ENCODE data around the gene PCDHB14.
A peak's percentile ranks its signal among the peaks of the same experiment; 100 is the strongest.
"Not testable (repeated sequence)": the region's sequence is repeated elsewhere in the genome, so short reads cannot be mapped to it uniquely, and the experiment has no call there.

The PCDHB14 gene

DNA sequence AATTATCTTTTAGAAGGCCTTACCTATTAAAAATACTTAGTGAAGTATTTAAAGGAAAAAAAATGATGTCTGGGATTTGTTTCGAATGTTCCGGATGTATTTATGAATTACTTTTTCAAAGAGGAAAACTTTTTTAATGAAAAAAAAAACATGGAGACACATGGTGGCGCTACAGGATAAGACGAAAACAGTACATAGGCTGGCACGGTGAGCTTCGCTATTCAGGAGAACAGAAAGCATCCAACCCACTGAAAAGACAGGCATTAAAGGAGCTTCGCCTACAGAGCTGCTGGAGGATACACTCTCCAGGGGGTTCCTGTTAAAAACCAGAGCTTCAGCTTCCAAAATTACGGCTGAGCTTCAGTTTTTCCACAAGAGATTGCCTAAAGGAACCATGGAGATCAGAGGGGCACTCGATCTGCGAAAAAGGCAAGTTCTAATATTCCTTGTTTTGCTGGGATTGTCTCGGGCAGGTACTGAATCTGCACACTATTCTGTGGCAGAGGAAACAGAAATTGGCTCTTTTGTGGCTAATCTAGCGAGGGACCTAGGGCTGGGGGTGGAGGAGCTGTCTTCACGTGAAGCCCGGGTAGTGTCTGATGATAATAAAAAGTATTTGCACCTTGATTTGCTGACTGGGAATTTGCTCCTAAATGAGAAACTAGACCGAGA lies at the start of gene PCDHB14:
Gene PCDHB14 (plus strand): TSS at position 232 of the 672 bp plus-strand sequence. CDS start 163 bp downstream, at position 395.
- no peak within 1 kb of the TSS for H3K9ac ChIP-seq (ENCODE audit: low read depth in 1 of 2, low read length in 2 of 2)
- H3K27ac ChIP-seq (ENCODE audit: low read depth, low read length): no peak within 1 kb of the TSS
- H3K4me3 ChIP-seq (ENCODE audit: low read depth in 1 of 2, low read length in 2 of 2): peak within 1 kb of the TSS; percentile 14 to 15
- H3K4me1 ChIP-seq (ENCODE audit: control insufficient read depth in 1 of 2, insufficient read depth in 2 of 2, low read length in 2 of 2): no peaks in the 10 kb centered on the region
- H3K36me3 ChIP-seq (ENCODE audit: control insufficient read depth in 1 of 2, insufficient read depth in 2 of 2, low read length in 2 of 2): no peaks in the 10 kb centered on the region
- peaks cover 8% of the 10 kb centered on the region in 2 donors for H3K9me3 ChIP-seq (ENCODE audit: control insufficient read depth in 1 of 2, low read length in 2 of 2)
- no peaks in the 10 kb centered on the region for H3K27me3 ChIP-seq (ENCODE audit: control insufficient read depth in 1 of 2, insufficient read depth in 2 of 2, low read length in 2 of 2)

DNA sequence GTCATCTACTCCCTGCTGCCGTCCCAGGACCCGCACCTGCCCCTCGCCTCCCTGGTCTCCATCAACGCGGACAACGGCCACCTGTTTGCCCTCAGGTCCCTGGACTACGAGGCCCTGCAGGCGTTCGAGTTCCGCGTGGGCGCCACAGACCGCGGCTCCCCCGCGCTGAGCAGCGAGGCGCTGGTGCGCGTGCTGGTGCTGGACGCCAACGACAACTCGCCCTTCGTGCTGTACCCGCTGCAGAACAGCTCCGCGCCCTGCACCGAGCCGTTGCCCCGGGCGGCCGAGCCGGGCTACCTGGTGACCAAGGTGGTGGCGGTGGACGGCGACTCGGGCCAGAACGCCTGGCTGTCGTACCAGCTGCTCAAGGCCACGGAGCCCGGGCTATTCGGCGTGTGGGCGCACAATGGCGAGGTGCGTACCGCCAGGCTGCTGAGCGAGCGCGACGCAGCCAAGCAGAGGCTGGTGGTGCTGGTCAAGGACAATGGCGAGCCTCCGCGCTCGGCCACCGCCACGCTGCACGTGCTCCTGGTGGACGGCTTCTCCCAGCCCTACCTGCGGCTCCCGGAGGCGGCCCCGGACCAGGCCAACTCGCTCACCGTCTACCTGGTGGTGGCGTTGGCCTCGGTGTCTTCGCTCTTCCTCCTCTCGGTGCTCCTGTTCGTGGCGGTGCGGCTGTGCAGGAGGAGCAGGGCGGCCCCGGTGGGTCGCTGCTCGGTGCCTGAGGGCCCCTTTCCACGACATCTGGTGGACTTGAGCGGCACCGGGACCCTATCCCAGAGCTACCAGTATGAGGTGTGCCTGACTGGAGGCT lies 48.6 kb upstream of the PCDHB14 start:
- H3K4me3 ChIP-seq (ENCODE audit: low read depth in 1 of 2, low read length in 2 of 2); H3K27me3 ChIP-seq (ENCODE audit: control insufficient read depth in 1 of 2, insufficient read depth in 2 of 2, low read length in 2 of 2); H3K9ac ChIP-seq (ENCODE audit: low read depth in 1 of 2, low read length in 2 of 2); H3K27ac ChIP-seq (ENCODE audit: low read depth, low read length); H3K36me3 ChIP-seq (ENCODE audit: control insufficient read depth in 1 of 2, insufficient read depth in 2 of 2, low read length in 2 of 2); H3K4me1 ChIP-seq (ENCODE audit: control insufficient read depth in 1 of 2, insufficient read depth in 2 of 2, low read length in 2 of 2): not testable (repeated sequence)
- peaks cover 16 to 30% of the 10 kb centered on the region in 2 donors for H3K9me3 ChIP-seq (ENCODE audit: control insufficient read depth in 1 of 2, low read length in 2 of 2)

DNA sequence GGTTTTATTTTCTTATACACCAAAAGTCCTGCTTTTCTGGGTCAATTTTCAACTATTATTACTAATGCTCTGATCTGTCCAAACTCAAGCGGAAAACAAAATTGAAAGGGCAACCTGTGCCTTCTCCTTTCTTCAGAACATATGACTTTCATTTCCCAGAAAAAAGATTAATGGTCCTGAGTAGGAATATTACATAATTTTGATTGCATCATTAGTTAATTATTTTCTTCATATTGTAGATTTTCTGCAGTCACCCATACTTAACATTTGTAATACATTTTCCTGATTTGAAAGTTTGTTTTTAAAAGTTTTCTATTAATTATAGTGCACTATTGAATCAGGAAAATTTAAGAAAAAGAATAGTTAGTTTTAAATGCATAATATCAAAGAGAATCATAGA lies 47.2 kb upstream of the PCDHB14 start:
- H3K36me3 ChIP-seq (ENCODE audit: control insufficient read depth in 1 of 2, insufficient read depth in 2 of 2, low read length in 2 of 2): no peaks in the 10 kb centered on the region
- peaks cover 16 to 30% of the 10 kb centered on the region in 2 donors for H3K9me3 ChIP-seq (ENCODE audit: control insufficient read depth in 1 of 2, low read length in 2 of 2)
- H3K9ac ChIP-seq (ENCODE audit: low read depth in 1 of 2, low read length in 2 of 2): no peak overlapping the region
- H3K27ac ChIP-seq (ENCODE audit: low read depth, low read length): no peak overlapping the region
- H3K4me1 ChIP-seq (ENCODE audit: control insufficient read depth in 1 of 2, insufficient read depth in 2 of 2, low read length in 2 of 2): no peaks in the 10 kb centered on the region
- H3K27me3 ChIP-seq (ENCODE audit: control insufficient read depth in 1 of 2, insufficient read depth in 2 of 2, low read length in 2 of 2): no peaks in the 10 kb centered on the region
- H3K4me3 ChIP-seq (ENCODE audit: low read depth in 1 of 2, low read length in 2 of 2): no peak overlapping the region

DNA sequence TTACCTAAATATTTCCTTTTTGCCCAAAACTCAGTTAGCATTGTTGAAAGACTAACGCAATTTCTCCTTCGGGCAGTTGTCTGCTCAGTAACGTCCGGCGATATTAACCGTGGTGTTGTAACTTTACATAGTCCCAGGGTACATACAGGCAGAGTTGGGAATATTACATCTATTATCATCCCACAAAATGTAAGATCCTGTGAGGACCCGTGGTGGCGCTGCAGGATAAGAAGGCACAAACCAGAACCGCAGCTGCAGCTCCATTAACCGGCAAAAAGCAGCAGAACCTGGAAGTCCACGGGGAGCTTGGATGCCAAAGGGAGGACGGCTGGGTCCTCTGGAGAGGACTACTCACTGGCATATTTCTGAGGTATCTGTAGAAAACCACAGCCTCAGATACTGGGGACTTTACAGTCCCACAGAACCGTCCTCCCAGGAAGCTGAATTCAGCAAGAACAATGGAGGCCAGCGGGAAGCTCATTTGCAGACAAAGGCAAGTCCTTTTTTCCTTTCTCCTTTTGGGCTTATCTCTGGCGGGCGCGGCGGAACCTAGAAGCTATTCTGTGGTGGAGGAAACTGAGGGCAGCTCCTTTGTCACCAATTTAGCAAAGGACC lies 45.5 kb upstream of the PCDHB14 start, which contains the start of gene PCDHB8:
Gene PCDHB8 (plus strand): TSS at position 214 of the 615 bp plus-strand sequence. CDS start 245 bp downstream, at position 459.
- peaks cover 16 to 38% of the 10 kb centered on the region in 2 donors for H3K9me3 ChIP-seq (ENCODE audit: control insufficient read depth in 1 of 2, low read length in 2 of 2)
- H3K36me3 ChIP-seq (ENCODE audit: control insufficient read depth in 1 of 2, insufficient read depth in 2 of 2, low read length in 2 of 2); H3K27me3 ChIP-seq (ENCODE audit: control insufficient read depth in 1 of 2, insufficient read depth in 2 of 2, low read length in 2 of 2): not testable (repeated sequence)

GRCh38 chr5:141179371-141179770 lies 43.8 kb upstream of the PCDHB14 start:
- not testable (repeated sequence) for H3K4me3 ChIP-seq (ENCODE audit: low read depth in 1 of 2, low read length in 2 of 2); H3K27ac ChIP-seq (ENCODE audit: low read depth, low read length); H3K27me3 ChIP-seq (ENCODE audit: control insufficient read depth in 1 of 2, insufficient read depth in 2 of 2, low read length in 2 of 2); H3K36me3 ChIP-seq (ENCODE audit: control insufficient read depth in 1 of 2, insufficient read depth in 2 of 2, low read length in 2 of 2); H3K4me1 ChIP-seq (ENCODE audit: control insufficient read depth in 1 of 2, insufficient read depth in 2 of 2, low read length in 2 of 2); H3K9ac ChIP-seq (ENCODE audit: low read depth in 1 of 2, low read length in 2 of 2)
- peaks cover 12 to 36% of the 10 kb centered on the region in 2 donors for H3K9me3 ChIP-seq (ENCODE audit: control insufficient read depth in 1 of 2, low read length in 2 of 2)

More for the DNA sequence above, 45.5 kb upstream of the PCDHB14 start, which contains the start of gene PCDHB8:
- not testable (repeated sequence) for H3K9ac ChIP-seq (ENCODE audit: low read depth in 1 of 2, low read length in 2 of 2); H3K4me1 ChIP-seq (ENCODE audit: control insufficient read depth in 1 of 2, insufficient read depth in 2 of 2, low read length in 2 of 2); H3K27ac ChIP-seq (ENCODE audit: low read depth, low read length); H3K4me3 ChIP-seq (ENCODE audit: low read depth in 1 of 2, low read length in 2 of 2)

GRCh38 chr5:141179876-141180275 lies 43.3 kb upstream of the PCDHB14 start:
- not testable (repeated sequence) for H3K4me3 ChIP-seq (ENCODE audit: low read depth in 1 of 2, low read length in 2 of 2); H3K36me3 ChIP-seq (ENCODE audit: control insufficient read depth in 1 of 2, insufficient read depth in 2 of 2, low read length in 2 of 2); H3K4me1 ChIP-seq (ENCODE audit: control insufficient read depth in 1 of 2, insufficient read depth in 2 of 2, low read length in 2 of 2); H3K27me3 ChIP-seq (ENCODE audit: control insufficient read depth in 1 of 2, insufficient read depth in 2 of 2, low read length in 2 of 2); H3K27ac ChIP-seq (ENCODE audit: low read depth, low read length); H3K9ac ChIP-seq (ENCODE audit: low read depth in 1 of 2, low read length in 2 of 2)
- peaks cover 12 to 34% of the 10 kb centered on the region in 2 donors for H3K9me3 ChIP-seq (ENCODE audit: control insufficient read depth in 1 of 2, low read length in 2 of 2)

- Histone ChIP-seq H3K36me3 (ENCODE audit: control insufficient read depth in 1 of 2, insufficient read depth in 2 of 2, low read length in 2 of 2) (no peaks in the 10 kb centered on the region), H3K9ac (ENCODE audit: low read depth in 1 of 2, low read length in 2 of 2) (no peak overlapping the region), H3K27ac (ENCODE audit: low read depth, low read length) (no peak overlapping the region), H3K9me3 (ENCODE audit: control insufficient read depth in 1 of 2, low read length in 2 of 2) (peaks cover 12 to 29% of the 10 kb centered on the region in 2 donors), H3K27me3 (ENCODE audit: control insufficient read depth in 1 of 2, insufficient read depth in 2 of 2, low read length in 2 of 2) (no peaks in the 10 kb centered on the region), H3K4me1 (ENCODE audit: control insufficient read depth in 1 of 2, insufficient read depth in 2 of 2, low read length in 2 of 2) (no peaks in the 10 kb centered on the region), H3K4me3 (ENCODE audit: low read depth in 1 of 2, low read length in 2 of 2) (no peak overlapping the region)
These were observed 42.8 kb upstream of the PCDHB14 start for GRCh38 chr5:141180313-141180712.

GRCh38 chr5:141182248-141182647 lies 40.9 kb upstream of the PCDHB14 start, which contains the start of gene PCDHB16:
PCDHB16 (plus strand) TSS chr5:141182387; CDS start chr5:141182560, 173 bp downstream.
- H3K4me3 ChIP-seq (ENCODE audit: low read depth in 1 of 2, low read length in 2 of 2): peak within 1 kb of the TSS in 1 of 2 donors; percentile 21
- no peaks in the 10 kb centered on the region for H3K27me3 ChIP-seq (ENCODE audit: control insufficient read depth in 1 of 2, insufficient read depth in 2 of 2, low read length in 2 of 2)
- no peak within 1 kb of the TSS for H3K27ac ChIP-seq (ENCODE audit: low read depth, low read length)
- no peaks in the 10 kb centered on the region for H3K4me1 ChIP-seq (ENCODE audit: control insufficient read depth in 1 of 2, insufficient read depth in 2 of 2, low read length in 2 of 2)
- H3K9me3 ChIP-seq (ENCODE audit: control insufficient read depth in 1 of 2, low read length in 2 of 2): peaks cover 9 to 27% of the 10 kb centered on the region in 2 donors
- no peak within 1 kb of the TSS for H3K9ac ChIP-seq (ENCODE audit: low read depth in 1 of 2, low read length in 2 of 2)
- H3K36me3 ChIP-seq (ENCODE audit: control insufficient read depth in 1 of 2, insufficient read depth in 2 of 2, low read length in 2 of 2): no peaks in the 10 kb centered on the region

GRCh38 chr5:141184117-141184855 lies 38.9 kb upstream of the PCDHB14 start:
- H3K27me3 ChIP-seq (ENCODE audit: control insufficient read depth in 1 of 2, insufficient read depth in 2 of 2, low read length in 2 of 2); H3K27ac ChIP-seq (ENCODE audit: low read depth, low read length); H3K9ac ChIP-seq (ENCODE audit: low read depth in 1 of 2, low read length in 2 of 2); H3K4me3 ChIP-seq (ENCODE audit: low read depth in 1 of 2, low read length in 2 of 2); H3K4me1 ChIP-seq (ENCODE audit: control insufficient read depth in 1 of 2, insufficient read depth in 2 of 2, low read length in 2 of 2); H3K36me3 ChIP-seq (ENCODE audit: control insufficient read depth in 1 of 2, insufficient read depth in 2 of 2, low read length in 2 of 2): not testable (repeated sequence)
- H3K9me3 ChIP-seq (ENCODE audit: control insufficient read depth in 1 of 2, low read length in 2 of 2): peaks cover 17% of the 10 kb centered on the region in 2 donors
